Karpas-422 (cell line): Measurements from ENCODE around the gene CNTN4. TPM values are rescaled to one million over a fixed set of nuclear protein-coding genes. Genes with fewer than 3 reads are reported as not detected.

ENCODE experiments used
- DNase-seq: peaks from one replicate; pipeline ENCODE4 v3.0.0-alpha.2; 2015
- H2AFZ ChIP-seq: fragments of 200-600 bp; sonication (generic); 2 replicates; pipeline ENCODE4 v1.6.1; 2014; ENCODE audit warnings: antibody characterized with exemption, low read length, mixed read lengths
- H3K27ac ChIP-seq: fragments of 200-600 bp; sonication (generic); 2 replicates; pipeline ENCODE4 v1.5.1; 2014; ENCODE audit warnings: mild to moderate bottlenecking, low read length, moderate library complexity
- H3K27me3 ChIP-seq: fragments of 200-600 bp; sonication (generic); 2 replicates; pipeline ENCODE4 v1.6.1; 2014; ENCODE audit warnings: low read length, mixed read lengths
- H3K36me3 ChIP-seq: fragments of 200-600 bp; sonication (generic); 2 replicates; pipeline ENCODE4 v1.6.1; 2014; ENCODE audit warnings: low read length, mixed read lengths; ENCODE audit not compliant: insufficient read depth
- H3K4me1 ChIP-seq: fragments of 200-600 bp; sonication (generic); 2 replicates; pipeline ENCODE4 v1.6.1; 2014; ENCODE audit warnings: mild to moderate bottlenecking, low read length, mixed read lengths
- H3K4me2 ChIP-seq: fragments of 200-600 bp; sonication (generic); 2 replicates; pipeline ENCODE4 v1.6.1; 2014; ENCODE audit warnings: low read length, low read depth, mild to moderate bottlenecking; ENCODE audit not compliant: poor library complexity, severe bottlenecking
- H3K4me3 ChIP-seq: fragments of 200-600 bp; sonication (generic); 2 replicates; pipeline ENCODE4 v1.5.1; 2014; ENCODE audit warnings: mild to moderate bottlenecking, antibody characterized with exemption, low read length, mixed read lengths
- H3K79me2 ChIP-seq: fragments of 200-600 bp; sonication (generic); 2 replicates; pipeline ENCODE4 v1.6.1; 2014; ENCODE audit warnings: mild to moderate bottlenecking, low read length, mixed read lengths
- H3K9ac ChIP-seq: fragments of 200-600 bp; sonication (generic); 2 replicates; pipeline ENCODE4 v1.6.0; 2014; ENCODE audit warnings: low read length
- H3K9me2 ChIP-seq: fragments of 200-600 bp; sonication (generic), shearing (Covaris generic); replicated peaks from 2 replicates; pipeline ENCODE4 v1.6.0; 2014; ENCODE audit warnings: mild to moderate bottlenecking, low read length, moderate library complexity; ENCODE audit not compliant: insufficient read depth
- H3K9me3 ChIP-seq: fragments of 300-700, 200-600 bp; sonication (generic); 2 replicates; pipeline ENCODE4 v1.6.1; 2014; ENCODE audit warnings: low read length, mixed read lengths
- H4K20me1 ChIP-seq: fragments of 200-600 bp; sonication (generic); 2 replicates; pipeline ENCODE4 v1.6.1; 2014; ENCODE audit warnings: mild to moderate bottlenecking, antibody characterized with exemption, low read length, low read depth; ENCODE audit not compliant: insufficient read depth
- total RNA-seq: library from RNA; depleted of rRNA; stranded (reverse); fragments of >200 nt; shearing (Covaris generic); gene quantifications from 2 replicates; pipeline ENCODE4 v1.2.3, GENCODE V29; 2014; ENCODE audit warnings: low replicate concordance

Gene CNTN4
- total RNA-seq, 1 experiment from 2014 or later = 0.19 TPM

DNA sequence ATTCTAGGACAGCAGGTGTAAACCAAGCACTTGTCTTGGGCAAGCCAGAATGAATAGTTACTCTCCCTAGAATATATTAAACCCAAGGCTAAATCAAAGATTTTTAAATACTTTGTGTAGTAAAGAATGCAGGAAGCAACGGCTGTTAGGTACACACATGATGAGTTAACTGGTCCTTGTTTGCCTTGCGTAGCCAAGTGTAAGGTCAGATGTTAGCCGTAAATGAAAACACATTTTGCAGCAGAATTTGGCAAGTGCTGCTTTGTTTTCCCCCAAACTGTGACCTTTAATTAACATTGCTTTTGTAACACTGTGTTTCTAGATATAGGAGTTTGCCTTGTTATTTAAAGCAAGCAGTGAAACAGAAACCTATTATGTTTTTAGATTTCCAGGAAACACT, 642.9 kb downstream of the CNTN4 start:
- DNase-seq = no peak
- Histone ChIP-seq H3K9ac (no peak overlapping the region), H3K4me2 (no peak overlapping the region), H3K36me3 (no peaks in the 10 kb centered on the region), H3K9me2 (no peaks in the 10 kb centered on the region), H2AFZ (no peak overlapping the region), H3K4me3 (no peak overlapping the region), H3K27me3 (no peaks in the 10 kb centered on the region), H3K27ac (no peak overlapping the region), H3K9me3 (no peaks in the 10 kb centered on the region), H3K79me2 (no peaks in the 10 kb centered on the region), H4K20me1 (no peaks in the 10 kb centered on the region), H3K4me1 (peaks cover 39% of the 10 kb centered on the region)

DNA sequence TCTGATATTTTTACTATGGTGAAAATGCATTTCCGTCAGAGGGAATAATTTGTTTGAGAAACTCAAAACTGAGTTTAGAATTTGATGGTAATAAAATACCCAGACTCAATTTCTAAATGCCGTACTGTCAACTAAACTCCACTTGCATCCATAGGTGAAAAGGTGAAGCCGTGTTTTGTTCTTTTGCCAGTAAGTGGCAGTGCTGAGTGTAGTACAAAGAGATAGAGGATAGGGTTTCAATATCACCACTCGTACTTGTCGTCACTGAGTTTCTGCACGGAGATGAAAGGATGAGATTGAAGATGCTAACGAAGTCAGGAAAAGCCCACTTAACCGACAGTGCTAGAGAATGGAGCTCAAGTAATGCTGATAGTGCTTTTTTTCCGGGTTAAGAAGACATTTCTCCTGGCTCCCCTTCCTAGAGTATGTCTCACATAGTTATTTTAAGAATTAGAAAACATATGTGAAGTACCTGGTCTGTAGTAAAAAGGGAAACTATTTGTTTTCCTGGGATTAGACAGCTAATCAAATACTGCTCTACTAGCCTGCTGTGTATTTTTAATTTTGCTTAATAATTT, 666.4 kb downstream of the CNTN4 start:
- DNase-seq = peak; percentile 79
- Histone ChIP-seq H3K9me3 (no peaks in the 10 kb centered on the region), H3K27me3 (no peaks in the 10 kb centered on the region), H3K4me3 (peak overlapping the region; percentile 33; the same call in 1 of the 2 replicates), H3K4me2 (peak overlapping the region; percentile 60), H3K79me2 (no peaks in the 10 kb centered on the region), H3K27ac (peak overlapping the region; percentile 32), H3K36me3 (no peaks in the 10 kb centered on the region), H3K9me2 (0 out of 2 replicates have a peak, but pooled peaks cover 3% of the 10 kb centered on the region), H2AFZ (no peak overlapping the region), H4K20me1 (no peaks in the 10 kb centered on the region), H3K9ac (no peak overlapping the region), H3K4me1 (peaks cover 54% of the 10 kb centered on the region)

DNA sequence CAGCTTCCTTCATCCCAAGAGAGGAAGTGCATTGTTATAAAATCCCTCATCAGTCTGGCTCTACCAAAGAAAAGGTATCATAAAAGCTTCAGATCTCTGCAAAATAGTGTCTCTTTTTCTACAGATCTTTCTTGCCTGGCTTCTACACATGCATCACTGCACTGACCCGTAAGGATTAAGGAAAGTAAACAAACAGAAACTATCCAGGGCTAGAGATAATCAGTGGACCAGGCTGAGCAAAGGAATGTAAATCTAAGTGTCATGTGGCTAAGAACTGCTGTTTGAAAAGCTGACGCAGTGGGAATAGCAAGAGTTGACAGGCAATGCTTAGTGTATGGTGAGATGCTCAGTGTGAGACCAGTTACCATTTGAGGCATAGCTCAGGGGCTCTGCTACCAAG, 671.8 kb downstream of the CNTN4 start:
- 0 out of 2 replicates have a peak, but pooled peaks cover 3% of the 10 kb centered on the region for H3K9me2 ChIP-seq
- H3K4me3 ChIP-seq = no peak overlapping the region
- peaks cover 34% of the 10 kb centered on the region for H3K4me1 ChIP-seq
- no peaks in the 10 kb centered on the region for H3K36me3 ChIP-seq
- H3K9ac ChIP-seq = no peak overlapping the region
- no peaks in the 10 kb centered on the region for H3K79me2 ChIP-seq
- no peaks in the 10 kb centered on the region for H3K9me3 ChIP-seq
- no peaks in the 10 kb centered on the region for H3K27me3 ChIP-seq
- H4K20me1 ChIP-seq = no peaks in the 10 kb centered on the region
- H3K27ac ChIP-seq = no peak overlapping the region
- no peak overlapping the region for H2AFZ ChIP-seq
- H3K4me2 ChIP-seq = no peak overlapping the region
- DNase-seq = no peak

DNA sequence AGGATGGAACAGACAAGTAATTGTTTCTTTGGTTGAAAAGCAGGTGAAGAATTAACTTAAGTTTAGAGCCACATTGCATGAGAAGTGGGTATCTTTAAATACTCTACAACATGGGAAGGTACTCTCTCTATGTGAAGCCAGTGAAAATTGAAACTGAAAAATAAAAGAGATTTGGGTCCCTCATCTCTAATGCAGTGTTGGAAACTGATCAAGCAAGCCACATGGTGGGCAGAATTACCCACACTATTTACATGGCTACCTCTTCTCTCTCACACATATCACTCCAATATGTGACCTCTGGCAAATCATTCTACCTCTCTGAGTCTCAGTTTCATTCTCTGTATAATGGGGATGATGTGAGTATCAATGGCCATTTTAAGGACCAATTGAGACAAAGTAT, 672.5 kb downstream of the CNTN4 start:
- Histone ChIP-seq H4K20me1 (no peaks in the 10 kb centered on the region), H3K27me3 (no peaks in the 10 kb centered on the region)
- no peak for DNase-seq

DNA sequence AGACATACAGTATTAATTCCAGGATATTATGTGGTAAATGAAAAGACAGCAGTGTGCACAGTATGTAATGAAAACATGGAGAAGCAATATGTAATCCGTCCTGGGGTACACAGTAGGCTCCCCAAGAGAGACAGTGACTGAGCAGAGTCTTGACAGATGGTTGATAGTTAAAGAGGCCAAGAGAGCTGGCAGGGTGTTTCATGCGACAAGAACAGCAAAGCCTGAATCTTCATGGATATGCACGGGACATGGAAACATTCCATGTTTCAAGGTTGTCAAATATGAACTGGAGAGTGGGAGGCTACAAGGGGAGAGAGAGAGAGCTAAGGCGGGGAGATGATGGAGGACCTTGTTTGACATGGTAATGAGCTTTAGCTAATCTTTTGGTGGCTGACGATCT, 673.1 kb downstream of the CNTN4 start:
- H3K9me2 ChIP-seq = 0 out of 2 replicates have a peak, but pooled peaks cover 3% of the 10 kb centered on the region
- no peak overlapping the region for H3K4me2 ChIP-seq
- H2AFZ ChIP-seq = no peak overlapping the region

More for the DNA sequence above, 672.5 kb downstream of the CNTN4 start:
- no peak overlapping the region for H3K27ac ChIP-seq
- no peaks in the 10 kb centered on the region for H3K36me3 ChIP-seq
- H3K9ac ChIP-seq = no peak overlapping the region
- H3K9me2 ChIP-seq = 0 out of 2 replicates have a peak, but pooled peaks cover 3% of the 10 kb centered on the region
- H3K9me3 ChIP-seq = no peaks in the 10 kb centered on the region
- H3K4me2 ChIP-seq = no peak overlapping the region
- no peaks in the 10 kb centered on the region for H3K79me2 ChIP-seq
- no peak overlapping the region for H3K4me3 ChIP-seq
- peaks cover 27% of the 10 kb centered on the region for H3K4me1 ChIP-seq
- H2AFZ ChIP-seq = no peak overlapping the region; the same call in 1 of the 2 replicates

DNA sequence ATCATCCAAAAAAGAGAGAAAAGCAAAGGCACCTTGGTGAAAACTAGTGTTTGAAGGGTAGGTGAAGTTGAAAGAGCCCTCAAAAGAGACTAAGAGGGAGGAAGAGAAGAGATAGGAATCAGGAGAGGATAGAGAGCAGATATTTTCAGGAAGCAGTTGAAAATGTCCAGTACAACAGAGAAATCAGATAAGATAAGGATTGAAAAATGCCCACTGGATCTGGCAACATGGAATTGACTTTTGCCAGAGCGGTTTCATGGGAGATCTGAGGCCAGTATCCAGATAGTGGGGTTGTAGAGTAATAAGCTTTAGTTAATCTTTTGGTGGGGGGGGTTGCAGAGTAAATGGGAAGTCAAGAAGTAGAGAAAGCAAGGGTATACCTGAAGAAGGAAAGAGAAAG, 674.1 kb downstream of the CNTN4 start:
- H2AFZ ChIP-seq = no peak overlapping the region
- no peak overlapping the region for H3K4me2 ChIP-seq
- no peaks in the 10 kb centered on the region for H3K36me3 ChIP-seq
- 0 out of 2 replicates have a peak, but pooled peaks cover 3% of the 10 kb centered on the region for H3K9me2 ChIP-seq
- H4K20me1 ChIP-seq = no peaks in the 10 kb centered on the region
- no peak overlapping the region for H3K27ac ChIP-seq
- DNase-seq = no peak
- peaks cover 17% of the 10 kb centered on the region for H3K4me1 ChIP-seq
- H3K27me3 ChIP-seq = no peaks in the 10 kb centered on the region
- no peaks in the 10 kb centered on the region for H3K9me3 ChIP-seq
- H3K9ac ChIP-seq = no peak overlapping the region
- H3K4me3 ChIP-seq = no peak overlapping the region
- H3K79me2 ChIP-seq = no peaks in the 10 kb centered on the region

More for the DNA sequence above, 673.1 kb downstream of the CNTN4 start:
- Histone ChIP-seq H3K9ac (no peak overlapping the region), H3K4me1 (peaks cover 27% of the 10 kb centered on the region), H3K27ac (no peak overlapping the region), H3K9me3 (no peaks in the 10 kb centered on the region), H3K27me3 (no peaks in the 10 kb centered on the region), H3K36me3 (no peaks in the 10 kb centered on the region), H3K79me2 (no peaks in the 10 kb centered on the region), H4K20me1 (no peaks in the 10 kb centered on the region), H3K4me3 (no peak overlapping the region)
- DNase-seq = no peak

DNA sequence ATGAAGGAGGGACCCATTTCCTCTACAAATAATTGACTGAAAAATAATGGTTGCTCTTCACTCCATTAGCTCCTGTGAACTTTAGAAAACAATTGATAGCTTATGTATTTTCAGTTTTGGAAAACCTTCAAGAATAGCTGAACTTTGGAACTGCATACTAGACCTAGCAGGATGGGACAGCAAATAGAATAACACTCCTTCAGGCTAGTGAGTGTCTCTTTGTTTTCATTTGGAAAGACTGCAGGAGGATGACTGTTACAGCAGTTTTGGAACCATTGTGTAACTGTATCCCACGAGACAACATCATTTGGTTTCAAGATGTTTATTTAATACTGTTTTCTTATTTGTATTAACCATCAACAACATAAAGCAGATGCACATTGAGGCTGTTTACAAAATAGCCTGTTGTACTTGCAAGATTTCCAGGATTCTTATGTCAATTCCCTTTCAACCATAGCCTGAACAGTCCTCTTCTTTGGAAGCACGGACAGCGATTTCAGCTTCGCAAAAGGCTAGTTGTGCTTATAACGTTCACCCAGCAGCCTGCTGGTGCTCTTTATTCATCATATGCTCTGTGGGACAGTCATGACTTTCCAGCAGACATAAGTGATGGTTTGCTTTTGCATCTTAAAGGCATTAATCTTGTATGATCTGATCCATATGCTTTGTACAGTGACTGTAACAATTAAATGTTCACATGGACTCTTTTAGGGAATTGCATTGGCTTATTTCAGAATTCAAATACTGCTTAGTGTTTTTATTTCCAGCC, 676.0 kb downstream of the CNTN4 start:
- Histone ChIP-seq H3K27me3 (no peaks in the 10 kb centered on the region), H3K36me3 (no peaks in the 10 kb centered on the region), H4K20me1 (no peaks in the 10 kb centered on the region), H3K4me1 (peaks cover 12% of the 10 kb centered on the region), H3K27ac (no peak overlapping the region), H3K4me3 (no peak overlapping the region), H3K4me2 (no peak overlapping the region), H3K9me2 (no peaks in the 10 kb centered on the region), H2AFZ (no peak overlapping the region), H3K79me2 (no peaks in the 10 kb centered on the region), H3K9ac (no peak overlapping the region), H3K9me3 (no peaks in the 10 kb centered on the region)
- no peak for DNase-seq

DNA sequence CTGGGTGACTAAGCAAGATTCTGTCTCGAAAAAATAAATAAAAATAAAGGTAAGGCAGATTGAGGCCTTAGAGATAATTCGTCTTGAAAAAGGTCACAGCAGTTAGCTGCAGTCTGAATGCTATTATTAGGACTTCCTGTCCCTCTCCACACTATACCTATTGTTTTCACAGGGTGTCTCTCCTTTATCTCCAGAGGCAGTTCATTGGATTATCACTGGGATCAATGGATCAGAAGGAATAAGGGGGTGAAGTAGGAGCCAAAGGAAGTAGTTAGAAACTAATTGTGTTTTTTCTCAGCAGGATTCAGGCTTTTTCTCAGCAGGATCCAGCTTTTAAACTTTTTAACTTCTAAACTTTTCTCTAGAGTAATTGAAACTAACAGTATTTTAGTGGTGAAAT, 684.6 kb downstream of the CNTN4 start:
- H3K9me3 ChIP-seq = no peaks in the 10 kb centered on the region
- H4K20me1 ChIP-seq = no peaks in the 10 kb centered on the region
- H3K4me2 ChIP-seq = peak overlapping the region; percentile 32
- H3K9ac ChIP-seq = no peak overlapping the region
- no peaks in the 10 kb centered on the region for H3K36me3 ChIP-seq
- peaks cover 37% of the 10 kb centered on the region for H3K4me1 ChIP-seq
- H3K27ac ChIP-seq = no peak overlapping the region
- 0 out of 2 replicates have a peak overlapping the region, but pooled peaks have one; percentile 20 for H2AFZ ChIP-seq
- H3K27me3 ChIP-seq = no peaks in the 10 kb centered on the region
- no peak overlapping the region for H3K4me3 ChIP-seq
- H3K9me2 ChIP-seq = no peaks in the 10 kb centered on the region
- H3K79me2 ChIP-seq = no peaks in the 10 kb centered on the region
- DNase-seq = no peak
